Kidney (tissue), 14 donors: ENCODE data around the gene CEP112. TPM values are rescaled to one million over a fixed set of nuclear protein-coding genes. Genes with fewer than 3 reads are reported as not detected.

Source experiments
- DNase-seq, 5 donors: peaks; one replicate each; pipeline ENCODE4 v3.0.0-alpha.2; 2013 to 2020
- FAIRE-seq: peaks from 2 replicates; lab custom pipeline; 2012; peaks lifted over from hg19 to GRCh38; lab: Jason Lieb, UNC
- H3K27ac ChIP-seq, 2 donors: one replicate each; pipeline ENCODE4 v1.7.0; 2013; ENCODE audit warnings: low read depth in 2 of 2, low read length in 2 of 2, inconsistent platforms in 1 of 2
- H3K27me3 ChIP-seq: one replicate; pipeline ENCODE4 v1.7.1; 2013; ENCODE audit warnings: low read length, inconsistent platforms; ENCODE audit not compliant: control insufficient read depth, insufficient read depth
- H3K36me3 ChIP-seq, 3 donors: one replicate each; pipeline versions ENCODE4 v1.7.0 to v1.7.1; 2013; ENCODE audit warnings: low read length in 3 of 3, control low read depth in 1 of 3, inconsistent platforms in 1 of 3; ENCODE audit not compliant: insufficient read depth in 3 of 3, control insufficient read depth in 2 of 3
- H3K4me1 ChIP-seq, 3 donors: one replicate each; pipeline versions ENCODE4 v1.7.0 to v1.7.1; 2013; ENCODE audit warnings: low read length in 3 of 3, inconsistent platforms in 1 of 3, low read depth in 1 of 3; ENCODE audit not compliant: control insufficient read depth in 2 of 3, insufficient read depth in 2 of 3
- H3K4me3 ChIP-seq, 3 donors: one replicate each; pipeline versions ENCODE4 v1.7.0 to v1.8.1; 2013; ENCODE audit warnings: low read length in 3 of 3, control low read depth in 1 of 3, inconsistent platforms in 1 of 3
- H3K9ac ChIP-seq, 3 donors: one replicate each; pipeline versions ENCODE4 v1.7.0 to v1.7.1; 2013; ENCODE audit warnings: low read length in 3 of 3, control low read depth in 1 of 3, inconsistent platforms in 1 of 3
- H3K9me3 ChIP-seq, 3 donors: one replicate each; pipeline versions ENCODE4 v1.7.0 to v1.7.1; 2013; ENCODE audit warnings: low read length in 3 of 3, control low read depth in 1 of 3, inconsistent platforms in 1 of 3; ENCODE audit not compliant: control insufficient read depth in 2 of 3, insufficient read depth in 1 of 3
- intact Hi-C: fragments of 100-400 bp; cut with DNase I; formaldehyde crosslinking; loops from one replicate; pipeline ENCODE4 v1.11.1; 2022
- polyA plus RNA-seq: library from polyadenylated mRNA; stranded (reverse); fragments of 350-450 nt; fragmentation: Illumina TruSeq; extraction: RNeasy Lipid Tissue Mini Kit (QIAGEN cat#74804); gene quantifications from one replicate; pipeline ENCODE4 v1.2.3, GENCODE V29; 2014; ENCODE audit warnings: low read depth, low replicate concordance; ENCODE audit not compliant: insufficient read depth
- total RNA-seq: library from RNA; stranded (reverse); fragmentation: NEBNext Ultra II Directional; extraction: Animal tissue kit (Norgen Biotek cat#: 25700); gene quantifications from one replicate; pipeline ENCODE4 v1.2.1, GENCODE V29; 2021
- TF ChIP-seq, protein P1 (sequence below): IDR thresholded peaks from 3 replicates; pipeline ENCODE4 v1.5.1; 2012; ENCODE audit warnings: mild to moderate bottlenecking, moderate library complexity, borderline replicate concordance; ENCODE audit not compliant: insufficient read depth; ENCODE audit errors: extremely low read depth
- donor health status: control.
- donor health status: control.
- donor health status: control.
- donor health status: control.
- donor health status: control.
- donor health status: DM: yes; HTN: yes; CAD: no.
- donor health status: Normal renal cell carcinoma (clear cell type).

CEP112 gene
- total and polyA plus RNA-seq, 2 donors from 2014 or later, result 17.0 to 27.4 TPM

DNA sequence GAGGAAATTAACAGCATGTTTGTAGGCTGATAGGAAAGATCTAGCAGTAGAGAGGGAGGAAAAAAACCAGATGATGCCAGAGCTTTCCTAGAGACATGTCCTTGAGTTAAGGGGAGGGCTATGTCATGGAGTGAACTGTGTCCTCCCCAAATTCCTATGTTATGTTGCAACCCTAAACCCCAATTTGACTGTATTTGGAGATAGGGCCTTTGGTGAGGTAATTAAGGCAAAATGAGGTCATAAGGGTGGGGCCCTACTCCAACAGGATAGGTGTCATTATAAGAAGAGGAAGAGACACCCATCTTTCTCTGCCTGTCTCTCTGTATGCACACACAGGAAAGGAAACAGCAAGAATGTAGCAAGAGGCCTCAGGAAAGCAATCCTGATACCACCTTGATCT is 435.2 kb downstream of the CEP112 start:
- no peak for FAIRE-seq
- H3K9me3 ChIP-seq, result no peaks in the 10 kb centered on the region
- H3K27ac ChIP-seq, result no peak overlapping the region
- no peak overlapping the region for H3K4me3 ChIP-seq
- H3K27me3 ChIP-seq, result no peaks in the 10 kb centered on the region
- intact Hi-C loops, result no loop called here
- TF ChIP-seq, protein P1, sequence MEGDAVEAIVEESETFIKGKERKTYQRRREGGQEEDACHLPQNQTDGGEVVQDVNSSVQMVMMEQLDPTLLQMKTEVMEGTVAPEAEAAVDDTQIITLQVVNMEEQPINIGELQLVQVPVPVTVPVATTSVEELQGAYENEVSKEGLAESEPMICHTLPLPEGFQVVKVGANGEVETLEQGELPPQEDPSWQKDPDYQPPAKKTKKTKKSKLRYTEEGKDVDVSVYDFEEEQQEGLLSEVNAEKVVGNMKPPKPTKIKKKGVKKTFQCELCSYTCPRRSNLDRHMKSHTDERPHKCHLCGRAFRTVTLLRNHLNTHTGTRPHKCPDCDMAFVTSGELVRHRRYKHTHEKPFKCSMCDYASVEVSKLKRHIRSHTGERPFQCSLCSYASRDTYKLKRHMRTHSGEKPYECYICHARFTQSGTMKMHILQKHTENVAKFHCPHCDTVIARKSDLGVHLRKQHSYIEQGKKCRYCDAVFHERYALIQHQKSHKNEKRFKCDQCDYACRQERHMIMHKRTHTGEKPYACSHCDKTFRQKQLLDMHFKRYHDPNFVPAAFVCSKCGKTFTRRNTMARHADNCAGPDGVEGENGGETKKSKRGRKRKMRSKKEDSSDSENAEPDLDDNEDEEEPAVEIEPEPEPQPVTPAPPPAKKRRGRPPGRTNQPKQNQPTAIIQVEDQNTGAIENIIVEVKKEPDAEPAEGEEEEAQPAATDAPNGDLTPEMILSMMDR, result no peak
- DNase-seq, result no peak
- H3K9ac ChIP-seq, result no peak overlapping the region
- H3K4me1 ChIP-seq, result no peaks in the 10 kb centered on the region
- H3K36me3 ChIP-seq, result no peaks in the 10 kb centered on the region

DNA sequence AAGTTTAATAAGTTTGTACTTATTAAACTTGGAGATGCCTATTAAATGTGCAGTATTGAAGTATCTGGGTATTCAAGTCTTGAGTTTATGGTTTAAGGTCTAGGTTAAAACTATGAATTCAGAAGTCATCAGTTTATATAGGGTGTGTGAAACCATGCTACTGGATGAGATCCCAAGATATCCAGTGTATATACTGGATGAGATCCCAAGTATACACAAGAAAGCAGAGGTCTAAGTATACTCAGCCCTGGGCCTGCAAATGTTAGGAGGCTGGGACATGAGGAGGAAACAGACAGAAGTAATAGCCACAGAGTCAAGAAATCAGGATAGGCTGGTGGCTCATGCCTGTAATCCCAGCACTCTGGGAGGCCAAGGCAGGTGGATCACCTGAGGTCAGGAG is 436.1 kb downstream of the CEP112 start:
- Histone ChIP-seq H3K9me3 (no peaks in the 10 kb centered on the region), H3K4me1 (no peaks in the 10 kb centered on the region), H3K27ac (no peak overlapping the region), H3K27me3 (no peaks in the 10 kb centered on the region), H3K9ac (no peak overlapping the region), H3K36me3 (no peaks in the 10 kb centered on the region), H3K4me3 (no peak overlapping the region)
- intact Hi-C loops, result no loop called here
- no peak for DNase-seq
- no peak for FAIRE-seq
- TF ChIP-seq, protein P1, result no peak

GRCh38 chr17:65754630-65755029 is 437.3 kb downstream of the CEP112 start:
- Histone ChIP-seq H3K27ac (no peak overlapping the region), H3K27me3 (no peaks in the 10 kb centered on the region), H3K4me3 (no peak overlapping the region), H3K36me3 (no peaks in the 10 kb centered on the region), H3K4me1 (no peaks in the 10 kb centered on the region), H3K9me3 (no peaks in the 10 kb centered on the region), H3K9ac (no peak overlapping the region)
- intact Hi-C loops, result no loop called here
- DNase-seq (no peak), FAIRE-seq (no peak)
- TF ChIP-seq, protein P1, result no peak

DNA sequence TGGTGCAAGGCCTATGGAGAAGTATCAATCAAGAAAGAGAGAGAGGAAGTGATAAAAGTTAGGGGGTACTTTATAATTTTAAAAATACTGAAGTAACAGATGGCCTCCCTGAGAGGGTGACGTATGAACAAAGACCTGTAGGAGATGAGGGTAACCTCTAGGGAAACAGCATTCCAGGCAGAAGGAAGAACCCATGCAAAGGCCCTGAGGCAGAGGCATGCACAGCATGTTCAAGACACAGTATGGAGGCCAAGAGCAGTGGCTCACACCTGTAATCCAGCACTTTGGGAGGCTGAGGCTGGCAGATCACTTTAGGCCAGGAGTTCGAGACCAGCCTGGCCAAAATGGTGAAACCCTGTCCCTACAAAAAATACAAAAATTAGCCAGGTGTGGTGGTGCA is 437.9 kb downstream of the CEP112 start:
- Histone ChIP-seq H3K9ac (no peak overlapping the region), H3K4me3 (no peak overlapping the region), H3K27me3 (no peaks in the 10 kb centered on the region), H3K9me3 (no peaks in the 10 kb centered on the region), H3K4me1 (no peaks in the 10 kb centered on the region), H3K27ac (no peak overlapping the region), H3K36me3 (no peaks in the 10 kb centered on the region)
- DNase-seq (no peak), FAIRE-seq (no peak)
- TF ChIP-seq, protein P1, result no peak
- intact Hi-C loops, result no loop called here
